ENCODE results near the gene DAB2IP. TPM values are rescaled to one million over a fixed set of nuclear protein-coding genes. Genes with fewer than 3 reads are reported as not detected.

DAB2IP gene
- total and polyA plus RNA-seq, 2 of the 4 experiments (the other 2 are of a cell fraction) = 5.6 to 17.2 TPM

DNA sequence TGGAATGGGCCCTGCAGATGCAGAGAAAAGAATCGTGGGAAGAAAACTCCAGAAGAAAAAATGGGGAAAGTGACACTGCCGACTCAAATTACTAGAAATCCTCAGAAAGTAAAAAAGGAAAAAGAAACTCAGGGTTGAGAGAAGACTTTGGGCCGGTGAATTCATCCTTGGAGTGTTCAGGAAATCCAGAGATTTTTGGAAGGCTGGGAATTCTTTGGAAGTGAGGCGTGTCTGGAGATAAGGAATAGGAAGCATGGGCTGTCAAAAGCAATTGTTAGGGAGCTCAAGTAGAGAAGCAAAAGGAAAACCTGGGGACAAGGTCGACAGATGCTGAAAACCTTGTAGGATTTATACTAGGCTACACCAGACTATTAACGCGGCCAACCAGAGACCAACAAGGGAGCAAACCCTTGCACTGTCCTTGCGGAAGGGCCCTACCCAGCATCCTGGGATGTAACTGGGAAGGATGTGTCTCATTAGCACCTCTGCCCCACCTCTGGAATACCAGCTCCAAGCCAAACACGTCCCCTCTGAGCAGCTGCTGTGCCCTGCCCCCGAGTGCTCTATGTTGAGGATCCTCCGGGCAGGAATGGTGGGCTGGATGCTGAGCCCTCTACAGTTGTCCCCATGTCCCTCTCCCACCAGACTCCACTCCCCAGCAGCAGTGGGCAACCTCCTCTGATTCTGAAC, 11.6 kb downstream of the DAB2IP start:
- H3K9ac ChIP-seq (ENCODE audit: low read depth, low read length) = no peak overlapping the region
- no peak overlapping the region for H3K27ac ChIP-seq (ENCODE audit: insufficient read depth, low read length)
- no peak overlapping the region for H2BK120ac ChIP-seq (ENCODE audit: low read depth, low read length)
- no peaks in the 10 kb centered on the region for H3K27me3 ChIP-seq (ENCODE audit: control insufficient read depth, insufficient read depth, low read length)
- H3K4me3 ChIP-seq (ENCODE audit: insufficient read depth, low read depth, low read length) = no peak overlapping the region
- no peak overlapping the region for H2AFZ ChIP-seq (replicated peaks; ENCODE audit: low read length, poor library complexity)
- no TSS peak for BruUV-seq (replicated peaks)
- dilution Hi-C loops (cut with HindIII; ENCODE audit: low sequenced_read_pairs, unreplicated experiment) = no loop called here
- H3K56ac ChIP-seq (ENCODE audit: extremely low read depth, insufficient read depth, low read length) = no peak overlapping the region
- no peak overlapping the region for H2BK5ac ChIP-seq (ENCODE audit: low read depth, low read length, poor library complexity, severe bottlenecking)
- no peak; the same call in 1 of the 2 replicates for ATAC-seq (ENCODE audit: low read depth)
- no peak overlapping the region for H3K23ac ChIP-seq (ENCODE audit: low read depth, low read length)
- CTCF ChIA-PET = no interaction called here
- no peak overlapping the region for H4K8ac ChIP-seq (ENCODE audit: low read depth in 2 of 2, low read length in 2 of 2)
- no peak overlapping the region for H4K91ac ChIP-seq (ENCODE audit: insufficient read depth, low read depth, low read length)
- no peak for DNase-seq
- H3K18ac ChIP-seq (ENCODE audit: low read depth, low read length) = no peak overlapping the region
- no peak overlapping the region for H3K14ac ChIP-seq (replicated peaks; ENCODE audit: low read depth, low read length)
- no peaks in the 10 kb centered on the region; the same call in 1 of the 2 replicates for H4K20me1 ChIP-seq (ENCODE audit: insufficient read depth, low read length)
- H2BK15ac ChIP-seq (ENCODE audit: low read depth, low read length) = no peak overlapping the region
- no peak overlapping the region for H2BK20ac ChIP-seq (ENCODE audit: low read depth, low read length)
- H3K79me1 ChIP-seq (ENCODE audit: low read depth in 1 of 2, low read length in 2 of 2) = no peaks in the 10 kb centered on the region
- in situ Hi-C loops (cut with MboI; ENCODE audit: low sequenced_read_pairs) = no loop called here
- intact Hi-C loops (cut with micrococcal nuclease) = no loop called here
- no peak overlapping the region for H2AK5ac ChIP-seq (ENCODE audit: low read depth, low read length)
- no peak overlapping the region for H3K4ac ChIP-seq (ENCODE audit: low read depth, low read length)
- no peaks in the 10 kb centered on the region for H3K9me3 ChIP-seq (ENCODE audit: control insufficient read depth, insufficient read depth, low read length)
- no peaks in the 10 kb centered on the region for H3K36me3 ChIP-seq (ENCODE audit: control insufficient read depth, insufficient read depth, low read length)
- no peak overlapping the region for H3K4me2 ChIP-seq (ENCODE audit: low read depth, low read length)
- H4K5ac ChIP-seq (ENCODE audit: low read depth, low read length) = no peak overlapping the region
- no peak for TF ChIP-seq NFE2L2 (IDR thresholded peaks at IDR 0.05; ENCODE audit: low read depth, low read length)
- TF ChIP-seq RFX5 (IDR thresholded peaks at IDR 0.05; ENCODE audit: low read depth, low read length) = no peak
- TF ChIP-seq, protein P1, sequence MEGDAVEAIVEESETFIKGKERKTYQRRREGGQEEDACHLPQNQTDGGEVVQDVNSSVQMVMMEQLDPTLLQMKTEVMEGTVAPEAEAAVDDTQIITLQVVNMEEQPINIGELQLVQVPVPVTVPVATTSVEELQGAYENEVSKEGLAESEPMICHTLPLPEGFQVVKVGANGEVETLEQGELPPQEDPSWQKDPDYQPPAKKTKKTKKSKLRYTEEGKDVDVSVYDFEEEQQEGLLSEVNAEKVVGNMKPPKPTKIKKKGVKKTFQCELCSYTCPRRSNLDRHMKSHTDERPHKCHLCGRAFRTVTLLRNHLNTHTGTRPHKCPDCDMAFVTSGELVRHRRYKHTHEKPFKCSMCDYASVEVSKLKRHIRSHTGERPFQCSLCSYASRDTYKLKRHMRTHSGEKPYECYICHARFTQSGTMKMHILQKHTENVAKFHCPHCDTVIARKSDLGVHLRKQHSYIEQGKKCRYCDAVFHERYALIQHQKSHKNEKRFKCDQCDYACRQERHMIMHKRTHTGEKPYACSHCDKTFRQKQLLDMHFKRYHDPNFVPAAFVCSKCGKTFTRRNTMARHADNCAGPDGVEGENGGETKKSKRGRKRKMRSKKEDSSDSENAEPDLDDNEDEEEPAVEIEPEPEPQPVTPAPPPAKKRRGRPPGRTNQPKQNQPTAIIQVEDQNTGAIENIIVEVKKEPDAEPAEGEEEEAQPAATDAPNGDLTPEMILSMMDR (conservative IDR thresholded peaks at IDR 0.05; ENCODE audit: low read depth, low read length) = no peak
- TF ChIP-seq, protein P2, sequence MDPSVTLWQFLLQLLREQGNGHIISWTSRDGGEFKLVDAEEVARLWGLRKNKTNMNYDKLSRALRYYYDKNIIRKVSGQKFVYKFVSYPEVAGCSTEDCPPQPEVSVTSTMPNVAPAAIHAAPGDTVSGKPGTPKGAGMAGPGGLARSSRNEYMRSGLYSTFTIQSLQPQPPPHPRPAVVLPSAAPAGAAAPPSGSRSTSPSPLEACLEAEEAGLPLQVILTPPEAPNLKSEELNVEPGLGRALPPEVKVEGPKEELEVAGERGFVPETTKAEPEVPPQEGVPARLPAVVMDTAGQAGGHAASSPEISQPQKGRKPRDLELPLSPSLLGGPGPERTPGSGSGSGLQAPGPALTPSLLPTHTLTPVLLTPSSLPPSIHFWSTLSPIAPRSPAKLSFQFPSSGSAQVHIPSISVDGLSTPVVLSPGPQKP (IDR thresholded peaks at IDR 0.05; ENCODE audit: borderline replicate concordance, low read depth, low read length) = no peak
- TF ChIP-seq, protein P3, sequence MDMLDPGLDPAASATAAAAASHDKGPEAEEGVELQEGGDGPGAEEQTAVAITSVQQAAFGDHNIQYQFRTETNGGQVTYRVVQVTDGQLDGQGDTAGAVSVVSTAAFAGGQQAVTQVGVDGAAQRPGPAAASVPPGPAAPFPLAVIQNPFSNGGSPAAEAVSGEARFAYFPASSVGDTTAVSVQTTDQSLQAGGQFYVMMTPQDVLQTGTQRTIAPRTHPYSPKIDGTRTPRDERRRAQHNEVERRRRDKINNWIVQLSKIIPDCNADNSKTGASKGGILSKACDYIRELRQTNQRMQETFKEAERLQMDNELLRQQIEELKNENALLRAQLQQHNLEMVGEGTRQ (IDR thresholded peaks at IDR 0.05; ENCODE audit: low read depth, low read length) = no peak
- no peak for TF ChIP-seq POLR2A (IDR thresholded peaks at IDR 0.05; ENCODE audit: low read depth, low read length)
- TF ChIP-seq MXI1 (IDR thresholded peaks at IDR 0.05; ENCODE audit: borderline replicate concordance, low read depth, low read length) = no peak
- no peak for TF ChIP-seq RAD21 (IDR thresholded peaks at IDR 0.05; ENCODE audit: low read length)
- no peak for TF ChIP-seq FOS (IDR thresholded peaks at IDR 0.05; ENCODE audit: low read depth, low read length)
- no peak for TF ChIP-seq CEBPB (IDR thresholded peaks at IDR 0.05; ENCODE audit: low read depth, low read length)
- TF ChIP-seq SMC3 (IDR thresholded peaks at IDR 0.05; ENCODE audit: low read depth, low read length) = no peak
- no peak for TF ChIP-seq RCOR1 (IDR thresholded peaks at IDR 0.05; ENCODE audit: insufficient replicate concordance, low read length)
- no peak for TF ChIP-seq CHD1 (IDR thresholded peaks at IDR 0.05; ENCODE audit: low read depth, low read length)
- TF ChIP-seq BHLHE40 (IDR thresholded peaks at IDR 0.05; ENCODE audit: low read depth, low read length) = no peak
- TF ChIP-seq MAZ (IDR thresholded peaks at IDR 0.05; ENCODE audit: borderline replicate concordance, low read depth, low read length) = no peak
- TF ChIP-seq MAFK (IDR thresholded peaks at IDR 0.05; ENCODE audit: low read depth, low read length) = no peak
- no peak overlapping the region for H2AK9ac ChIP-seq (replicated peaks; ENCODE audit: low read depth, low read length, poor library complexity)
- H3K4me1 ChIP-seq (ENCODE audit: control insufficient read depth, insufficient read depth, low read length) = peaks cover 3% of the 10 kb centered on the region; the same call in 1 of the 2 replicates
- POLR2A ChIA-PET (ENCODE audit: unreplicated experiment) = no interaction called here
- H3K9me1 ChIP-seq (ENCODE audit: insufficient read depth, low read length) = no peaks in the 10 kb centered on the region
- 86% methylated on average over 1 of the region's 11 CpGs; no CpG with 5 or more reads in 1 of the 2 experiments for WGBS, 2 experiments (ENCODE audit: extremely low coverage in 2 of 2, insufficient read length in 1 of 2)
